ENCODE results near the gene NFATC2IP. TPM values are rescaled to one million over a fixed set of nuclear protein-coding genes. Genes with fewer than 3 reads are reported as not detected.
A peak's percentile ranks its signal among the peaks of the same experiment; 100 is the strongest.
"Not testable (repeated sequence)": the region's sequence is repeated elsewhere in the genome, so short reads cannot be mapped to it uniquely, and the experiment has no call there.

Gene NFATC2IP
- total RNA-seq, 1 donor from 2014 or later: 15.8 TPM

DNA sequence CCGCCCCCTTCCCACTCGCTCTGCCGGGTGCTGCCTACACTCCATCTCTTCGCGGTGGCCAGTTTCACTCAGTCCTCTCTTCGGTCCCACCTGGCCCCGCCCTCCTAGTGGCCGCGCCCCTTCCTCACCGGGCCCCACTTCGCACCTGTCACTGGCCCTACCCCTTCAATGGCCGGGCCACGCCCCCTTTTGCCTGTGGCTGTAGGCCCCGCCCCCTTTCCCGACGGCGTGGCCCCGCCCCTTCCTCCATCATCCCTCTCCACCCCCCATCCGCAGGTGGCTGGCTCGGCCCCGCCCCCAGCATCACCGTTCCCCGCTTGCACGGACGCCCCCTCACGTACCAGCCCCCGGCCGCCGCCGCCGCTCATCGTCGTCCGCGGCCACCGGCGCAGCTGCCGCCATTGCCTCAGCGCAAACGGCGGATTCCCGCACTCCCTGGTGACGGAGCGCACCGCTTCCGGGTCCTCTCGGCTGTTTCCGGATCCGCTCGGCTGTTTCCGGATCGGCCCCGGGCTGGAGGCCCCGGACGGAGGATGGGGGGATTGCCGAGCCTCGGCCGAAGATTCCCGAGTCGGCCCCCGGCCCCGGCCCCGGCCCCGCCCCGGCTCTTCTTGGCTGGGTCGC, 25.9 kb upstream of the NFATC2IP start, which contains the start of gene RABEP2:
Gene RABEP2, minus strand, starts transcription at position 477 of the 624 bp plus-strand sequence. Its CDS starts 75 bp downstream, at position 402.
- DNase-seq (peak; percentile 96), ATAC-seq (ENCODE audit: poor library complexity) (peak; percentile 96)
- intact Hi-C loops (cut with DNase I): no loop called here

DNA sequence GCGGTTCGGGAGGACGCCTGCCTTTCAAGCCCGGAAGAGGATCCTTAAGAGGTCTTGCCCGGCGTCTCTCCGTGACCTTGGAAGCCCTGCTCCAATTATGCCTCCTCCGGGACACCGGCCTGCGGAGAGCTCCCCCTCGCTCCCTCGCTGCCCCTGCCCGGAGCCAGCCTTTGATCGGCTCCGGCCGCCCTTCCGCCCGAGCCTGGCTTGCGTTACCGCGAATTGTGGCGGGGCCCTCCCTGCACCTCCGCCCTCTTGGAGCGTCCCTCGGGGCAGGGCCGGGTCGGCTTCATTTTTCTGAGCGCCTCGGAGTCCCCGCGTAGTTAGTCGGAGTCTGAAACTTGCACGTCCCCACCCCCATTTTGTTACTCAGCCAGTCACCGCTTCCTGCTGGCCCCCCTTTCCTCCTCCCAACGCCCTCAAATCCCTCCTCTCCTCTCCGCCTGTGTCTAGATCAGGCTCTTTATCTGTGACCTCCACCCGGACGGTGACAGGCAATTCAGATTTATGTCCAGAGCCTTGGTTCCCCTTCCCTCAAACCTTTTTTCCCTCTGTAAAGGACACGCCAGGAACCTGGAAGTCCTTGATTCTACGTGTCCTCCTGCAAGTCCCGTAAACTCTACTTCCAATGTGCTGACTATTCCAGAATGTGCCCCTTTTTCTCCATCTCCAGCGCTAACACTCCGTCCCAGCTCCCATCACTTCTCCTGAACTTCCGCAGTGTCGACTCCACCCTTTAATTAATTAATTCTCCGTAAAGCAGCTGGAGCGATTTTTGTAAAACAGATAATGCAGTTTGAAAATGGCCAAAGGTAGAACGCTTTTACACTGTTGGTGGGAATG, 25.1 kb upstream of the NFATC2IP start:
- intact Hi-C loops (cut with DNase I): no loop called here
- ATAC-seq (ENCODE audit: poor library complexity) (peak; percentile 75), DNase-seq (peak; percentile 89)

DNA sequence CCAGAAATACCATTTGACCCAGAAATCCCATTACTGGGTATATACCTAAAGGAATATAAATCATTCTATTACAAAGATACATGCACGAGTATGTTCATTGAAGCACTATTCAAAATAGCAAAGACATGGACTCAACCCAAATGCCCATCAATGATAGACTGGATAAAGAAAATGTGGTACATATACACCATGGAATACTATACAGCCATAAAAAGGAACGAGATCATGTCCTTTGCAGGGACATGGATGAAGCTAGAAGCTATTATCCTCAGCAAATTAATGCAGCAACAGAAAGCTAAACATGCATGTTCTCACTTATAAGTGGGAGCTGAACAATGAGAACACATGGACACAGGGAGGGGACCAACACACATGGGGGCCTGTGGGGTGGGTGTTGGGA, 24.5 kb upstream of the NFATC2IP start:
- DNase-seq; ATAC-seq (ENCODE audit: poor library complexity); intact Hi-C loops (cut with DNase I): not testable (repeated sequence)

DNA sequence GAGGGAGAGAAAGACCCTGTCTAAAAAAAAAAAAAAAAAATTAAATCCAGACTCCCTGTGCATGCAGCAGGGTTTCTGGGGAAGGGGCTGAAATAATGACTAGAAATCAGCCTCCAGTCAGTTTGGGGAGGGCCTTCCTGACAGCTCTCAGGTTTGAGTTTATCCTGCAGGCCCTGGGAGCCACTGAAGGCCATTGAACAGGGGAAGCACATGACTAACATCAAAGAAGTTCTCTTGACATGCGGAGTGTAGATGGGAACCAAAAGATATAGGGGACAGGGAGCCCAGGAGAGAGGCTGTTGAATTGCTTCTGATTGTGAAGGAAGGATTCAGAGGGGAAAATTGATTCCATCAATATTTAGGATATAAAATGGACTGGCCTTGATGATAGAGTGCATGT, 22.9 kb upstream of the NFATC2IP start:
- intact Hi-C loops (cut with DNase I): no loop called here
- DNase-seq (no peak), ATAC-seq (ENCODE audit: poor library complexity) (no peak)

DNA sequence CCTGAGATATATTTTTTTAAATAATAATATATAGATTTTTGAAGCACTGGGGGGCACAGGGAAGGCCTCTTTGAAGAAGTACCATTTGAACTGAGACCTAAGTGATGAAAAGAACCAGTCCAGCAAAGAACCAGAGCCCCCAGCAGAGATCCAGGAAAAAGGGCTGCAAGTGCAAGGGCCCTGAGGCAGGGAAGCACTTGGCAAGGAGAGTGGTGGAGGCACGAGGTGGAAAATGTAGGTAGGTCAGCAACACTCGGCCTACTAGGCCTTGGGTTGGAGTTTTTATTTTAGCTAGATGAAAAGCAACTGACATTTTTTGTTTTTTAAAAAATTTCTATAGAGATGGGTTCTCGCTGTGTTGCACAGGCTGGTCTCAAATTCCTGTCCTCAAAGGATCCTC, 20.5 kb upstream of the NFATC2IP start:
- intact Hi-C loops (cut with DNase I): no loop called here
- no peak for ATAC-seq (ENCODE audit: poor library complexity)
- no peak for DNase-seq

DNA sequence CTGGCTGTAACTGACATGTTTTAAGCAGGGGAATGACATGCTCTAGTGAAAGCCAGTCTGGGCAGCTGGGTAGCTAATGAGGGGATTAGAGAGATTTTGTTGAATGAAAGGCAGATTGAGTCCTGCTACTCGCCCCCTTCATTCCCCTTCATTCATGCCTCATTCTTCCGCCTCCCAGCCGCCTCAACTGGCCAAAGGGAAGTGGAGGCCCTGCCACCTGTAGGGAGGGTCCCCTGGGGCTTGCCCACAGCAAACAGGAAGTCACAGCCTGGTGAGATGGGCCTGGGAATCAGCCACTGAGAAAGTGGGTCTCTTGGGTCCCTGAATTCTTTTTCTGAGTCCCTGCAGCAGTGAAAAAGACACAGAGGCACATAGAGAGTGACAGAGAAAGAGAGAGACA, 20.1 kb upstream of the NFATC2IP start:
- DNase-seq (no peak), ATAC-seq (ENCODE audit: poor library complexity) (no peak)
- intact Hi-C loops (cut with DNase I): no loop called here

- ATAC-seq (ENCODE audit: poor library complexity) (no peak), DNase-seq (no peak)
- intact Hi-C loops (cut with DNase I): no loop called here
These were observed 18.9 kb upstream of the NFATC2IP start, which contains the start of gene CD19 for GRCh38 chr16:28931801-28932225. TSS of gene CD19 (plus strand) at chr16:28931971. CDS start at chr16:28932001, 30 bp downstream.

DNA sequence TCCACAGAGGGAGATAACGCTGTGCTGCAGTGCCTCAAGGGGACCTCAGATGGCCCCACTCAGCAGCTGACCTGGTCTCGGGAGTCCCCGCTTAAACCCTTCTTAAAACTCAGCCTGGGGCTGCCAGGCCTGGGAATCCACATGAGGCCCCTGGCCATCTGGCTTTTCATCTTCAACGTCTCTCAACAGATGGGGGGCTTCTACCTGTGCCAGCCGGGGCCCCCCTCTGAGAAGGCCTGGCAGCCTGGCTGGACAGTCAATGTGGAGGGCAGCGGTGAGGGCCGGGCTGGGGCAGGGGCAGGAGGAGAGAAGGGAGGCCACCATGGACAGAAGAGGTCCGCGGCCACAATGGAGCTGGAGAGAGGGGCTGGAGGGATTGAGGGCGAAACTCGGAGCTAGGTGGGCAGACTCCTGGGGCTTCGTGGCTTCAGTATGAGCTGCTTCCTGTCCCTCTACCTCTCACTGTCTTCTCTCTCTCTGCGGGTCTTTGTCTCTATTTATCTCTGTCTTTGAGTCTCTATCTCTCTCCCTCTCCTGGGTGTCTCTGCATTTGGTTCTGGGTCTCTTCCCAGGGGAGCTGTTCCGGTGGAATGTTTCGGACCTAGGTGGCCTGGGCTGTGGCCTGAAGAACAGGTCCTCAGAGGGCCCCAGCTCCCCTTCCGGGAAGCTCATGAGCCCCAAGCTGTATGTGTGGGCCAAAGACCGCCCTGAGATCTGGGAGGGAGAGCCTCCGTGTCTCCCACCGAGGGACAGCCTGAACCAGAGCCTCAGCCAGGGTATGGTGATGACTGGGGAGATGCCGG, 18.2 kb upstream of the NFATC2IP start:
- intact Hi-C loops (cut with DNase I): no loop called here
- no peak for ATAC-seq (ENCODE audit: poor library complexity)
- DNase-seq: no peak

- intact Hi-C loops (cut with DNase I): no loop called here
- DNase-seq: no peak
- ATAC-seq (ENCODE audit: poor library complexity): no peak
These were observed 17.6 kb upstream of the NFATC2IP start for GRCh38 chr16:28933171-28933570.

GRCh38 chr16:28935346-28935745, 15.4 kb upstream of the NFATC2IP start:
- DNase-seq (no peak), ATAC-seq (ENCODE audit: poor library complexity) (no peak)
- intact Hi-C loops (cut with DNase I): no loop called here

GRCh38 chr16:28935924-28936783, 14.6 kb upstream of the NFATC2IP start:
- DNase-seq (peak; percentile 89), ATAC-seq (ENCODE audit: poor library complexity) (peak; percentile 95)
- intact Hi-C loops (cut with DNase I): no loop called here

- no peak for DNase-seq
- intact Hi-C loops (cut with DNase I): no loop called here
- ATAC-seq (ENCODE audit: poor library complexity): no peak
These were observed 14.0 kb upstream of the NFATC2IP start for GRCh38 chr16:28936784-28937155.

GRCh38 chr16:28937222-28937876, 13.4 kb upstream of the NFATC2IP start:
- intact Hi-C loops (cut with DNase I): no loop called here
- no peak for ATAC-seq (ENCODE audit: poor library complexity)

GRCh38 chr16:28938721-28939120, 12.0 kb upstream of the NFATC2IP start:
- ATAC-seq (ENCODE audit: poor library complexity) (no peak), DNase-seq (no peak)
- intact Hi-C loops (cut with DNase I): no loop called here

More at GRCh38 chr16:28937222-28937876, 13.4 kb upstream of the NFATC2IP start:
- DNase-seq: no peak

DNA sequence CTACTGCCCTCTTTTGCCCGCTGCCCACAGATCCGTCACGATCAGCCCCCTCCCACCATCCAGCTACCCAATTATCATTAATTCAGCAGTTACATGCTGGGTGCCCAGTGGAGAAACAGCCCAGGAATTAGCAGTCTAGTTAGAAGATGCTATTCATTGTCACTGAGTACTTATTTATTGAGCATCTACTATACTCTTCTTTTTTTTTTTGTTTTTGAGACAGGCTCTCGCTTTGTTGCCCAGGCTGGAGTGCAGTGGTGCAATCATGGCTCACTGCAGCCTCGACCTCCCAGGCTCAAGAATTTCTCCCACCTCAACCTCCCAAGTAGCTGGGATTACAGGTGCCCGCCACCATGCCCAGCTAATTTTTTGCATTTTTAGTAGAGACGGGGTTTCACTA, 10.9 kb upstream of the NFATC2IP start:
- intact Hi-C loops (cut with DNase I); DNase-seq; ATAC-seq (ENCODE audit: poor library complexity): not testable (repeated sequence)

- ATAC-seq (ENCODE audit: poor library complexity): no peak
- intact Hi-C loops (cut with DNase I): no loop called here
- DNase-seq: no peak
These were observed 7.5 kb upstream of the NFATC2IP start for GRCh38 chr16:28943281-28943680.

- ATAC-seq (ENCODE audit: poor library complexity): no peak
- intact Hi-C loops (cut with DNase I): no loop called here
- no peak for DNase-seq
These were observed 4.1 kb upstream of the NFATC2IP start for GRCh38 chr16:28946681-28947080.

- DNase-seq (no peak), ATAC-seq (ENCODE audit: poor library complexity) (no peak)
These were observed 740 bp downstream of the NFATC2IP start for GRCh38 chr16:28951410-28951943.

More at GRCh38 chr16:28951410-28951943, 740 bp downstream of the NFATC2IP start:
- intact Hi-C loops (cut with DNase I): no loop called here
